ENCODE measurements around the gene HEXIM2. TPM values are rescaled to one million over a fixed set of nuclear protein-coding genes. Genes with fewer than 3 reads are reported as not detected.

Gene HEXIM2
- total and polyA plus RNA-seq, 2 of the 13 experiments (the other 11 are each of a cell fraction or from before 2014, with no cell fraction given): 27.1 to 32.4 TPM

DNA sequence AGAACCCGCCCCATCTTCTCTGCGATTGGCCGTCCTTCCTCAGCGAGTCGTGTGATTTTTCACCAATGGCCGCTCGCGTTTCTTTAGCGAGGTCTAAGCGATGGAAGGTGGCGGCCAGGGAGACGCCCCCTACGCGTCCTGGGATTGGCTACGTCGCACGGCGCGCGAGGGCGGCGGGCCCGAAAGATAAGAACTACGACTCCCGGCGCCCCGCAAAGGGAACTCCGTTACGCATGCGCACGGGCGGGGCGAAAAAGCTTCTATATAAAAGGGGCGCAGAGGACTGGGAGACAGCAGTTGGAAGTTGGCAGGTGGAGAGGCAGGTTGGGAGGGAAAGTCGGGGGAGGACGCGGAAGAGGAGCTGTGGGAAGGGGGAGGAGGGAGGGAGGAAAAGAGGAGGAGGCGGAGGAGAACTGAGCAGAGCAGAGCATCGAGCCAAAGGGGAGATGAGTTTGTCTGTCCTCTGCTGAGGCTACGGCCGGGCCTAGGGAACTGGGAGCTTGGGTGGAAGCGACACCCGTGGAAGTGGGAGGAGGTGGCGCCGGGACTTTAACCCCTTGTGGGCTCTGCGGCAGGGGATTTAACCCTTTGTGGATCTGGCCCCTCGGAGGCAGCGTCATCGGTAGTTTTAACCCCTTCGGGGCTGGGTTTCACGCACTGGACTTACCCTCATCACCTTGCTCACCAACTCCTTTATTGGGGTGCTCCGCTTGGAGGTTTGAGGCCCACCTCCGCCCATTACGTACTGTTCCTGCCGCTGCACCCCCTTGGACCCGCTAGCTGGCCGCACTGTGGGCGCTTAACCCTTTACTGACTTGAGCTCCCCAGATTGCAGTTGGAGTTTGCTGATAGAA lies 13.3 kb upstream of the HEXIM2 start, which contains the start of gene HEXIM1 (continued):
- TF ChIP-seq, protein P1, sequence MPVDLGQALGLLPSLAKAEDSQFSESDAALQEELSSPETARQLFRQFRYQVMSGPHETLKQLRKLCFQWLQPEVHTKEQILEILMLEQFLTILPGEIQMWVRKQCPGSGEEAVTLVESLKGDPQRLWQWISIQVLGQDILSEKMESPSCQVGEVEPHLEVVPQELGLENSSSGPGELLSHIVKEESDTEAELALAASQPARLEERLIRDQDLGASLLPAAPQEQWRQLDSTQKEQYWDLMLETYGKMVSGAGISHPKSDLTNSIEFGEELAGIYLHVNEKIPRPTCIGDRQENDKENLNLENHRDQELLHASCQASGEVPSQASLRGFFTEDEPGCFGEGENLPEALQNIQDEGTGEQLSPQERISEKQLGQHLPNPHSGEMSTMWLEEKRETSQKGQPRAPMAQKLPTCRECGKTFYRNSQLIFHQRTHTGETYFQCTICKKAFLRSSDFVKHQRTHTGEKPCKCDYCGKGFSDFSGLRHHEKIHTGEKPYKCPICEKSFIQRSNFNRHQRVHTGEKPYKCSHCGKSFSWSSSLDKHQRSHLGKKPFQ (CRISPR knock-in tag; IDR thresholded peaks at IDR 0.05; ENCODE audit: insufficient replicate concordance): peak; percentile 71
- TF ChIP-seq GFI1 (CRISPR knock-in tag; IDR thresholded peaks at IDR 0.05; ENCODE audit: borderline replicate concordance) (peak; percentile 78), RFXANK (CRISPR knock-in tag; IDR thresholded peaks at IDR 0.05) (no peak), NFE2L1 (CRISPR knock-in tag; IDR thresholded peaks at IDR 0.05; ENCODE audit: borderline replicate concordance) (no peak), NKX3-1 (CRISPR knock-in tag; IDR thresholded peaks at IDR 0.05) (peak; percentile 85; the same call in 1 of the 2 replicates), TARDBP (CRISPR knock-in tag; IDR thresholded peaks at IDR 0.05) (peak; percentile 55; the same call in 1 of the 2 replicates), RXRA (CRISPR knock-in tag; IDR thresholded peaks at IDR 0.05) (peak; percentile 79), CC2D1A (CRISPR knock-in tag; IDR thresholded peaks at IDR 0.05) (no peak), NRL (CRISPR knock-in tag; IDR thresholded peaks at IDR 0.05; ENCODE audit: borderline replicate concordance) (peak; percentile 98), FOXP1 (IDR thresholded peaks at IDR 0.05) (peak; percentile 73), FOXP1 (CRISPR knock-in tag; IDR thresholded peaks at IDR 0.05) (peak; percentile 28; the same call in 1 of the 2 replicates), ZNF75D (CRISPR knock-in tag; IDR thresholded peaks at IDR 0.05; ENCODE audit: borderline replicate concordance) (0 out of 2 replicates have a peak, but pooled peaks have one; percentile 54), DR1 (CRISPR knock-in tag; IDR thresholded peaks at IDR 0.05) (peak; percentile 100), NR3C1 (CRISPR knock-in tag; IDR thresholded peaks at IDR 0.05) (no peak), HNRNPUL1 (IDR thresholded peaks at IDR 0.05; ENCODE audit: low read depth, low read length) (no peak), ISL2 (CRISPR knock-in tag; IDR thresholded peaks at IDR 0.05) (peak; percentile 63; the same call in 1 of the 2 replicates)
- TF ChIP-seq, protein P2, sequence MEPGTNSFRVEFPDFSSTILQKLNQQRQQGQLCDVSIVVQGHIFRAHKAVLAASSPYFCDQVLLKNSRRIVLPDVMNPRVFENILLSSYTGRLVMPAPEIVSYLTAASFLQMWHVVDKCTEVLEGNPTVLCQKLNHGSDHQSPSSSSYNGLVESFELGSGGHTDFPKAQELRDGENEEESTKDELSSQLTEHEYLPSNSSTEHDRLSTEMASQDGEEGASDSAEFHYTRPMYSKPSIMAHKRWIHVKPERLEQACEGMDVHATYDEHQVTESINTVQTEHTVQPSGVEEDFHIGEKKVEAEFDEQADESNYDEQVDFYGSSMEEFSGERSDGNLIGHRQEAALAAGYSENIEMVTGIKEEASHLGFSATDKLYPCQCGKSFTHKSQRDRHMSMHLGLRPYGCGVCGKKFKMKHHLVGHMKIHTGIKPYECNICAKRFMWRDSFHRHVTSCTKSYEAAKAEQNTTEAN (CRISPR knock-in tag; conservative IDR thresholded peaks at IDR 0.05): no peak; the same call in 1 of the 2 replicates
- TF ChIP-seq, protein P3, sequence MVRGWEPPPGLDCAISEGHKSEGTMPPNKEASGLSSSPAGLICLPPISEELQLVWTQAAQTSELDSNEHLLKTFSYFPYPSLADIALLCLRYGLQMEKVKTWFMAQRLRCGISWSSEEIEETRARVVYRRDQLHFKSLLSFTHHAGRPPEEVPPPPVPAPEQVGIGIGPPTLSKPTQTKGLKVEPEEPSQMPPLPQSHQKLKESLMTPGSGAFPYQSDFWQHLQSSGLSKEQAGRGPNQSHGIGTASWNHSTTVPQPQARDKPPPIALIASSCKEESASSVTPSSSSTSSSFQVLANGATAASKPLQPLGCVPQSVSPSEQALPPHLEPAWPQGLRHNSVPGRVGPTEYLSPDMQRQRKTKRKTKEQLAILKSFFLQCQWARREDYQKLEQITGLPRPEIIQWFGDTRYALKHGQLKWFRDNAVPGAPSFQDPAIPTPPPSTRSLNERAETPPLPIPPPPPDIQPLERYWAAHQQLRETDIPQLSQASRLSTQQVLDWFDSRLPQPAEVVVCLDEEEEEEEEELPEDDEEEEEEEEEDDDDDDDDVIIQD (CRISPR knock-in tag; IDR thresholded peaks at IDR 0.05; ENCODE audit: low read depth): peak; percentile 61; the same call in 1 of the 2 replicates
- TF ChIP-seq, protein P4, sequence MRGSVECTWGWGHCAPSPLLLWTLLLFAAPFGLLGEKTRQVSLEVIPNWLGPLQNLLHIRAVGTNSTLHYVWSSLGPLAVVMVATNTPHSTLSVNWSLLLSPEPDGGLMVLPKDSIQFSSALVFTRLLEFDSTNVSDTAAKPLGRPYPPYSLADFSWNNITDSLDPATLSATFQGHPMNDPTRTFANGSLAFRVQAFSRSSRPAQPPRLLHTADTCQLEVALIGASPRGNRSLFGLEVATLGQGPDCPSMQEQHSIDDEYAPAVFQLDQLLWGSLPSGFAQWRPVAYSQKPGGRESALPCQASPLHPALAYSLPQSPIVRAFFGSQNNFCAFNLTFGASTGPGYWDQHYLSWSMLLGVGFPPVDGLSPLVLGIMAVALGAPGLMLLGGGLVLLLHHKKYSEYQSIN (CRISPR knock-in tag; IDR thresholded peaks at IDR 0.05; ENCODE audit: borderline replicate concordance): no peak
- TF ChIP-seq, protein P5, sequence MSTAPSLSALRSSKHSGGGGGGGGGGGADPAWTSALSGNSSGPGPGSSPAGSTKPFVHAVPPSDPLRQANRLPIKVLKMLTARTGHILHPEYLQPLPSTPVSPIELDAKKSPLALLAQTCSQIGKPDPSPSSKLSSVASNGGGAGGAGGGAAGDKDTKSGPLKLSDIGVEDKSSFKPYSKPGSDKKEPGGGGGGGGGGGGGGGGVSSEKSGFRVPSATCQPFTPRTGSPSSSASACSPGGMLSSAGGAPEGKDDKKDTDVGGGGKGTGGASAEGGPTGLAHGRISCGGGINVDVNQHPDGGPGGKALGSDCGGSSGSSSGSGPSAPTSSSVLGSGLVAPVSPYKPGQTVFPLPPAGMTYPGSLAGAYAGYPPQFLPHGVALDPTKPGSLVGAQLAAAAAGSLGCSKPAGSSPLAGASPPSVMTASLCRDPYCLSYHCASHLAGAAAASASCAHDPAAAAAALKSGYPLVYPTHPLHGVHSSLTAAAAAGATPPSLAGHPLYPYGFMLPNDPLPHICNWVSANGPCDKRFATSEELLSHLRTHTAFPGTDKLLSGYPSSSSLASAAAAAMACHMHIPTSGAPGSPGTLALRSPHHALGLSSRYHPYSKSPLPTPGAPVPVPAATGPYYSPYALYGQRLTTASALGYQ (CRISPR knock-in tag; IDR thresholded peaks at IDR 0.05): 0 out of 2 replicates have a peak, but pooled peaks have one; percentile 27
- TF ChIP-seq, protein P6, sequence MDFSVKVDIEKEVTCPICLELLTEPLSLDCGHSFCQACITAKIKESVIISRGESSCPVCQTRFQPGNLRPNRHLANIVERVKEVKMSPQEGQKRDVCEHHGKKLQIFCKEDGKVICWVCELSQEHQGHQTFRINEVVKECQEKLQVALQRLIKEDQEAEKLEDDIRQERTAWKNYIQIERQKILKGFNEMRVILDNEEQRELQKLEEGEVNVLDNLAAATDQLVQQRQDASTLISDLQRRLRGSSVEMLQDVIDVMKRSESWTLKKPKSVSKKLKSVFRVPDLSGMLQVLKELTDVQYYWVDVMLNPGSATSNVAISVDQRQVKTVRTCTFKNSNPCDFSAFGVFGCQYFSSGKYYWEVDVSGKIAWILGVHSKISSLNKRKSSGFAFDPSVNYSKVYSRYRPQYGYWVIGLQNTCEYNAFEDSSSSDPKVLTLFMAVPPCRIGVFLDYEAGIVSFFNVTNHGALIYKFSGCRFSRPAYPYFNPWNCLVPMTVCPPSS (IDR thresholded peaks at IDR 0.05): no peak
